Vagina (tissue), 2 donors: ENCODE measurements around the gene FUZ.

ENCODE experiments used
- CTCF ChIP-seq, 3 experiments: fragments of 450-650 bp in 2 of 3; fragments of 200-600 bp in 1 of 3; sonication (generic) in 1 of 3; IDR thresholded peaks; one replicate each; pipeline ENCODE4 v1.5.1; 2017 to 2019; ENCODE audit warnings: antibody characterized with exemption in 3 of 3, mild to moderate bottlenecking in 2 of 3, moderate library complexity in 2 of 3
- POLR2A ChIP-seq, 2 donors: fragments of 450-650 bp; IDR thresholded peaks; one replicate each; pipeline ENCODE4 v1.6.1; 2017; ENCODE audit warnings: antibody characterized with exemption in 2 of 2, mild to moderate bottlenecking in 2 of 2, moderate library complexity in 2 of 2

- TF ChIP-seq POLR2A (IDR thresholded peaks at IDR 0.05) (no peak), CTCF (IDR thresholded peaks at IDR 0.05) (no peak)
Measured at GRCh38 chr19:49848938-49849337, 35.8 kb upstream of the FUZ start.
